DOHH2 (cell line): ENCODE data around the gene GAPDHS.

Experiments used
- H3F3A ChIP-seq: fragments of 200-600 bp; sonication (generic), shearing (Covaris generic); 2 replicates; pipeline ENCODE4 v1.6.0; 2016; ENCODE audit warnings: antibody characterized with exemption, mild to moderate bottlenecking; ENCODE audit not compliant: control insufficient read depth, insufficient read depth
- H3K27ac ChIP-seq: fragments of 200-600 bp; sonication (generic); 2 replicates; pipeline ENCODE4 v1.5.1; 2014; ENCODE audit warnings: low read depth, mild to moderate bottlenecking, low read length, moderate library complexity
- H3K27me3 ChIP-seq: fragments of 200-600 bp; sonication (generic); 2 replicates; pipeline ENCODE4 v1.6.1; 2014; ENCODE audit warnings: mild to moderate bottlenecking, low read length, mixed read lengths; ENCODE audit not compliant: control insufficient read depth
- H3K36me3 ChIP-seq: fragments of 200-600 bp; sonication (generic); 2 replicates; pipeline ENCODE4 v1.6.1; 2014; ENCODE audit warnings: mild to moderate bottlenecking, low read length, moderate library complexity, mixed read lengths; ENCODE audit not compliant: control insufficient read depth
- H3K4me1 ChIP-seq: fragments of 200-600 bp; sonication (generic); 2 replicates; pipeline ENCODE4 v1.6.1; 2014; ENCODE audit warnings: mild to moderate bottlenecking, low read length, mixed read lengths; ENCODE audit not compliant: control insufficient read depth
- H3K4me2 ChIP-seq: fragments of 200-600 bp; sonication (generic); 2 replicates; pipeline ENCODE4 v1.6.0; 2014; ENCODE audit warnings: mild to moderate bottlenecking, low read length, moderate library complexity
- H3K4me3 ChIP-seq: fragments of 200-600 bp; sonication (generic); 2 replicates; pipeline ENCODE4 v1.5.1; 2014; ENCODE audit warnings: mild to moderate bottlenecking, low read length, mixed read lengths
- H3K79me2 ChIP-seq: fragments of 200-600 bp; sonication (generic); 2 replicates; pipeline ENCODE4 v1.6.1; 2014; ENCODE audit warnings: mild to moderate bottlenecking, low read length, mixed read lengths; ENCODE audit not compliant: control insufficient read depth
- H3K9me2 ChIP-seq: fragments of 200-600 bp; sonication (generic); replicated peaks from 2 replicates; pipeline ENCODE4 v1.6.1; 2014; ENCODE audit warnings: mild to moderate bottlenecking, low read length, mixed read lengths; ENCODE audit not compliant: control insufficient read depth
- H3K9me3 ChIP-seq: fragments of 200-600 bp; sonication (generic); 2 replicates; pipeline ENCODE4 v1.6.1; 2014; ENCODE audit warnings: antibody characterized with exemption, low read length, mixed read lengths; ENCODE audit not compliant: control insufficient read depth, insufficient read depth
- H4K20me1 ChIP-seq: fragments of 200-600 bp; sonication (generic); 2 replicates; pipeline ENCODE4 v1.6.0; 2014; ENCODE audit warnings: low read depth, mild to moderate bottlenecking, antibody characterized with exemption, low read length, moderate library complexity; ENCODE audit not compliant: control insufficient read depth, insufficient read depth
- EZH2phosphoT487 ChIP-seq: fragments of 200-600 bp; sonication (generic); IDR thresholded peaks from 2 replicates; pipeline ENCODE4 v1.6.1; 2017; ENCODE audit warnings: borderline replicate concordance, mild to moderate bottlenecking, antibody characterized with exemption, low read length, moderate library complexity, mixed read lengths
- TF ChIP-seq, protein P1 (sequence below): fragments of 200-600 bp; sonication (generic); IDR thresholded peaks from one replicate; pipeline ENCODE4 v1.5.1; 2014; ENCODE audit warnings: antibody characterized with exemption, mild to moderate bottlenecking, low read depth, low read length; ENCODE audit not compliant: poor library complexity, severe bottlenecking

Gene GAPDHS

DNA sequence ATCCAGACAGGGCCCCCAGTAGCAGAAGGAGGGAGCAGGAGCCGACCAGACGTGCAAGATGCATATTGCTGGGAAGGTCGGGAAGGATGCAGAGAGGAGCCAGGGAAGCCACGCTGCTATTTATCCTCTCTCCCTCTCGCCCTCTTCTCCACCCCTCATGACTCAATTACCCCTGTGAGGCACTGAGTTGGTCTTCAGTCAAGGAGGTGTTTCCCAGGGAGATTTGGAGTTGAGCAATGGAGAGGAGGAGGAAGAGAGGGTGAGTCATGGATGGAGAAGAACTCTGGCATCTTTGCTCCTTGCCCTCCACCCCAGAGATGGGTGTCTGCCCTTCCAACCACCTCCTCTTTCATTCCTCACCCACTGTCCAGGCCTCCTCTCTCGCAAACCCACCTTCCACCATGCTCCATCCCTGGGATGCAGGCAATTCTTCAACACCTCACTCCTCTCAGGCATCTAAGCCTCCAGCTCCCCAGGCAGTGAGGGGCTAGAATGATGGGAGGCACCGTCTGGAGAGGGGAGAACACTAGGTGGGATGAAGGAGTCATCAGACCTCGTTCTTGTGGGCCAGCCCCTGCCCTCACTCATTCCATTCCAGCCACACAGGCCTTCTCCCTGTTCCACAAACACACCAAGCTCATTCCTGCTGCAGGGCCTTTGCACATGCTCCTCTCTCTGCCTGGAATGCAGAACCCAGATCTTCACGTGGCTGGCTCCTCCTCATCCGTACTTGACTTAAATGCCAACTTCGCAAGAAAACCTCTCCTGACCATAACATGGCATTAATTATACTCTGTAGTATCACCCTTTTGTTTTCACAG is 4.8 kb upstream of the GAPDHS start, which contains the start of gene SBSN:
TSS of gene SBSN (minus strand) at position 94 of the 821 bp plus-strand sequence. CDS start at position 64, 30 bp downstream.
- TF ChIP-seq, protein P1, sequence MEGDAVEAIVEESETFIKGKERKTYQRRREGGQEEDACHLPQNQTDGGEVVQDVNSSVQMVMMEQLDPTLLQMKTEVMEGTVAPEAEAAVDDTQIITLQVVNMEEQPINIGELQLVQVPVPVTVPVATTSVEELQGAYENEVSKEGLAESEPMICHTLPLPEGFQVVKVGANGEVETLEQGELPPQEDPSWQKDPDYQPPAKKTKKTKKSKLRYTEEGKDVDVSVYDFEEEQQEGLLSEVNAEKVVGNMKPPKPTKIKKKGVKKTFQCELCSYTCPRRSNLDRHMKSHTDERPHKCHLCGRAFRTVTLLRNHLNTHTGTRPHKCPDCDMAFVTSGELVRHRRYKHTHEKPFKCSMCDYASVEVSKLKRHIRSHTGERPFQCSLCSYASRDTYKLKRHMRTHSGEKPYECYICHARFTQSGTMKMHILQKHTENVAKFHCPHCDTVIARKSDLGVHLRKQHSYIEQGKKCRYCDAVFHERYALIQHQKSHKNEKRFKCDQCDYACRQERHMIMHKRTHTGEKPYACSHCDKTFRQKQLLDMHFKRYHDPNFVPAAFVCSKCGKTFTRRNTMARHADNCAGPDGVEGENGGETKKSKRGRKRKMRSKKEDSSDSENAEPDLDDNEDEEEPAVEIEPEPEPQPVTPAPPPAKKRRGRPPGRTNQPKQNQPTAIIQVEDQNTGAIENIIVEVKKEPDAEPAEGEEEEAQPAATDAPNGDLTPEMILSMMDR = no peak
- no peak for TF ChIP-seq EZH2phosphoT487
- Histone ChIP-seq H3K36me3 (no peaks in the 10 kb centered on the region), H3K27ac (no peak within 1 kb of the TSS), H3F3A (no peaks in the 10 kb centered on the region), H3K4me1 (no peaks in the 10 kb centered on the region), H3K4me3 (no peak within 1 kb of the TSS), H3K9me3 (no peaks in the 10 kb centered on the region), H3K27me3 (peaks cover 19% of the 10 kb centered on the region; the same call in 1 of the 2 replicates), H3K79me2 (no peaks in the 10 kb centered on the region), H3K9me2 (no peaks in the 10 kb centered on the region), H3K4me2 (no peak within 1 kb of the TSS), H4K20me1 (no peaks in the 10 kb centered on the region)

DNA sequence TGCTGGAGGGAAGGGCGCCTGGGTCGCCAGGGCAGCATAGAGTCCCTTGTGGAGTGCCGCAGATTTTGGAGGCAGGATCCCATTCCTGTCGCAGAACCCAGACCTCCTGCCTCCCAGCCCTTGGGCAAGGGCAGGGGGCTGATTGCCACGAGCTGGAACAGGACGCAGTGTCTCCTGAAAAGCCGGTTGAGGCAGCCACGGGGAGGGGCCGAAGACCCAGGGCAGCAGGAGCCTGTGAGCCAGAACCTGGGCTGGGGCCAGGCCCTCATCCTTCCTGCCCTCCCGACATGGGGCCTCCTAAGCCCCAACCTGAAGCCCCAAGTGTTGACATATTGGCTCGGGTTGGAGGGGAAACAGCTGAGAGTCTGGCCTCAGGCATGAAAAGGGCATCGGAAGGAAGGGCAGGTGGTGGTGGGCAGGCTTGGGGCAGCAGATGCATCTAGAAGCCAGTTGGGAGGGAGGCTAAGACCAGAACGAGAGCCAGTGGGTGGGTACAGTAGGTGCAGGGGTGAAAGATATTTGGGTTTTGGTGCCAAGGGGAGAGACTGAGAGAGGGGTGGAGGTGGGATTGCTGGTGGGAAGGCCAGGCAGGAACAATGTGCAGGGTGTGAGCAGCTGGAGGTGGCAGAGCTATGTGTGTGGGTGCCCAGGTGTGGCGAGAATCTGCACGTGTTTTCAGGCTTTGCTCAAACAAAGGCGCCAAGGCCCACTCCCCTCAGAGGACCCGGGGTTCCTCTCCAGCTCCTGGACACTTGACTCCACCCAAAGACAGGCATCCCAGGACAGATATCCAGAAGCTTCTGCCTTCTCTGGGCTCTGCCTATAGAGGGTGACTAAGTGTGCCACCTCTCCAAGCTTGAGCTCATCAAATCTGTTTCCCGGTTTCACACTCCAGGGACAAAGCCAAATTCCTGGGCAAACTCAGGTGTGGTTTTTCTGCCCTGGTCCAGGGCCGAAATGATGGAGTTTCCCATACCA is 3.7 kb upstream of the GAPDHS start:
- H3K9me3 ChIP-seq = no peaks in the 10 kb centered on the region
- H3K27me3 ChIP-seq = peaks cover 19% of the 10 kb centered on the region; the same call in 1 of the 2 replicates
- no peaks in the 10 kb centered on the region for H3K9me2 ChIP-seq
- TF ChIP-seq, protein P1 = no peak
- no peak for TF ChIP-seq EZH2phosphoT487
- H3K27ac ChIP-seq = no peak overlapping the region
- no peaks in the 10 kb centered on the region for H4K20me1 ChIP-seq
- H3K4me2 ChIP-seq = no peak overlapping the region
- H3K4me3 ChIP-seq = no peak overlapping the region
- no peaks in the 10 kb centered on the region for H3K79me2 ChIP-seq
- no peaks in the 10 kb centered on the region for H3F3A ChIP-seq
- H3K36me3 ChIP-seq = no peaks in the 10 kb centered on the region
- no peaks in the 10 kb centered on the region for H3K4me1 ChIP-seq

DNA sequence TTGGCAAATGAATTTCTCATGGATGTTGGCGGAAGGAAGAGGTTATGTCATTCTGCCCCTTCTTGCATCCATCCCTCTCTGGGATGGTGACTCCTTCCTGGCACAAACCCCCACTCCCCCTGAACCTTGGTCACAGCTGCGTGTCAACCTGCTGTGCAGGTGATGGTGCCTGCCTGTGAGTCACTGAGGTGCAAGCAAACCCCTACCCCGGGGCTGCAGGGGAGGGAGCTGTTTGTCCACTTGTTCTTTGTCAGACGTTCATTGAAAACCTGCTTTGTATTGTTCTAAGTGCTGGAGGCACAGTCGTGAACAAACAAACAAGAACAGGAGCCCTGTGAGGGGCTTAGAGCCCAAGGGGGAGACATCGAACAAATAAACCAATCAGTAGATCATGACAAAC is 2.0 kb upstream of the GAPDHS start:
- Histone ChIP-seq H3K4me3 (no peak overlapping the region), H4K20me1 (no peaks in the 10 kb centered on the region), H3K27ac (no peak overlapping the region), H3K36me3 (no peaks in the 10 kb centered on the region), H3K27me3 (peaks cover 19% of the 10 kb centered on the region; the same call in 1 of the 2 replicates), H3K4me2 (no peak overlapping the region), H3K9me3 (no peaks in the 10 kb centered on the region), H3K79me2 (no peaks in the 10 kb centered on the region), H3F3A (no peaks in the 10 kb centered on the region), H3K4me1 (no peaks in the 10 kb centered on the region), H3K9me2 (no peaks in the 10 kb centered on the region)
- no peak for TF ChIP-seq EZH2phosphoT487
- TF ChIP-seq, protein P1 = no peak
